ENCODE data around the gene LRIG3.
"Not testable (repeated sequence)": the region's sequence is repeated elsewhere in the genome, so short reads cannot be mapped to it uniquely, and the experiment has no call there.

Gene LRIG3

GRCh38 chr12:58906917-58907316 is 13.4 kb downstream of the LRIG3 start:
- DNase-seq (ENCODE audit: low read depth in 2 of 2), result no peak

- no peak for DNase-seq (ENCODE audit: low read depth in 2 of 2)
Observed at GRCh38 chr12:58905422-58905821, 14.9 kb downstream of the LRIG3 start.

- DNase-seq (ENCODE audit: low read depth in 2 of 2), result not testable (repeated sequence)
Observed at GRCh38 chr12:58902726-58903125, 17.6 kb downstream of the LRIG3 start.

GRCh38 chr12:58901664-58902063 is 18.6 kb downstream of the LRIG3 start:
- DNase-seq (ENCODE audit: low read depth in 2 of 2), result no peak

- DNase-seq (ENCODE audit: low read depth in 2 of 2), result no peak
Observed at GRCh38 chr12:58897969-58898368, 22.3 kb downstream of the LRIG3 start.

- no peak for DNase-seq (ENCODE audit: low read depth in 2 of 2)
Observed at GRCh38 chr12:58896278-58896677, 24.0 kb downstream of the LRIG3 start.

- no peak for DNase-seq (ENCODE audit: low read depth in 2 of 2)
Observed at GRCh38 chr12:58895053-58895452, 25.3 kb downstream of the LRIG3 start.

GRCh38 chr12:58894040-58894439 is 26.3 kb downstream of the LRIG3 start:
- no peak for DNase-seq (ENCODE audit: low read depth in 2 of 2)

GRCh38 chr12:58893495-58893894 is 26.8 kb downstream of the LRIG3 start:
- no peak for DNase-seq (ENCODE audit: low read depth in 2 of 2)

- DNase-seq (ENCODE audit: low read depth in 2 of 2), result no peak
Observed at GRCh38 chr12:58889557-58889956, 30.7 kb downstream of the LRIG3 start.

- peak in 1 of 2 experiments; percentile 17 for DNase-seq (ENCODE audit: low read depth in 2 of 2)
Observed at GRCh38 chr12:58888131-58888783, 32.0 kb downstream of the LRIG3 start.

- no peak for DNase-seq (ENCODE audit: low read depth in 2 of 2)
Observed at GRCh38 chr12:58887068-58887467, 33.2 kb downstream of the LRIG3 start.

- DNase-seq (ENCODE audit: low read depth in 2 of 2), result no peak
Observed at GRCh38 chr12:58886474-58886873, 33.8 kb downstream of the LRIG3 start.

GRCh38 chr12:58884916-58885315 is 35.4 kb downstream of the LRIG3 start:
- no peak for DNase-seq (ENCODE audit: low read depth in 2 of 2)

GRCh38 chr12:58883576-58884334 is 36.5 kb downstream of the LRIG3 start:
- DNase-seq (ENCODE audit: low read depth in 2 of 2), result no peak

- no peak for DNase-seq (ENCODE audit: low read depth in 2 of 2)
Observed at GRCh38 chr12:58882826-58883225, 37.5 kb downstream of the LRIG3 start.

GRCh38 chr12:58881816-58882215 is 38.5 kb downstream of the LRIG3 start:
- no peak for DNase-seq (ENCODE audit: low read depth in 2 of 2)

- no peak for DNase-seq (ENCODE audit: low read depth in 2 of 2)
Observed at GRCh38 chr12:58880639-58881038, 39.7 kb downstream of the LRIG3 start.

GRCh38 chr12:58877243-58877743 is 43.0 kb downstream of the LRIG3 start:
- peak; percentile 88 to 89 for DNase-seq (ENCODE audit: low read depth in 2 of 2)

GRCh38 chr12:58873496-58873895 is 46.8 kb downstream of the LRIG3 start:
- no peak for DNase-seq (ENCODE audit: low read depth in 2 of 2)

- peak; percentile 17 to 29 for DNase-seq (ENCODE audit: low read depth in 2 of 2)
Observed at GRCh38 chr12:58871556-58871955, 48.7 kb downstream of the LRIG3 start.

GRCh38 chr12:58870595-58870994 is 49.7 kb downstream of the LRIG3 start:
- no peak for DNase-seq (ENCODE audit: low read depth in 2 of 2)

- DNase-seq (ENCODE audit: low read depth in 2 of 2), result no peak
Observed at GRCh38 chr12:58860788-58861240, 59.5 kb downstream of the LRIG3 start.
